ENCODE results near the gene RIMS4.
A peak's percentile ranks its signal among the peaks of the same experiment; 100 is the strongest.

The RIMS4 gene

GRCh38 chr20:44720997-44721784 lies 89.2 kb downstream of the RIMS4 start:
- H3K27me3 ChIP-seq (ENCODE audit: low read depth), result no peaks in the 10 kb centered on the region
- no peak overlapping the region for H3K4me3 ChIP-seq
- H3K9me3 ChIP-seq, result no peaks in the 10 kb centered on the region
- no peaks in the 10 kb centered on the region for H3K36me3 ChIP-seq (replicated peaks)
- in situ Hi-C loops (cut with MboI; ENCODE audit: low sequenced_read_pairs), result no loop called here
- H3K4me1 ChIP-seq, result peaks cover 4% of the 10 kb centered on the region; the same call in 1 of the 2 replicates
- DNase-seq (ENCODE audit: low spot score in 2 of 2), result no peak

DNA sequence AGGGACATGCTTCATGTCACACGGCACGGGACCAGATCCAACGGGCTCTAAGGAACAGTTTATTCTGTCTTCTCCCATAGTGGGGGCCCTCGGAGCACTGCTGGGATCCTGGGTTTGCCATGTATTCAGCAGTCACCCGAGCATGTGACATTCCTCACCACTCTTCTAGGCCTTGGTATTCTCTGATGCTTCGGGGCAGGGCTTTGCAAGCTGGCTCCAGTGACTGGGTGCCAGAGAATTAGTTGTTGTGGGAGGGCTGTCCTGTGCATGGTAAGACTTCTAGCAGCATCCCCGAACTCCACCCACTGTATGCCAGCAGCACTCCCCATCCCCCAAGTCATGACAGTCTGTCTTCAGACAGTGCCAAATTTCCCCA lies 89.7 kb downstream of the RIMS4 start:
- H3K27me3 ChIP-seq (ENCODE audit: low read depth), result no peaks in the 10 kb centered on the region
- peak in 1 of 2 experiments; percentile 49 for DNase-seq (ENCODE audit: low spot score in 2 of 2)
- in situ Hi-C loops (cut with MboI; ENCODE audit: low sequenced_read_pairs), result no loop called here

GRCh38 chr20:44719841-44720240 lies 90.5 kb downstream of the RIMS4 start:
- Histone ChIP-seq H3K36me3 (replicated peaks) (no peaks in the 10 kb centered on the region), H3K4me1 (peaks cover 4% of the 10 kb centered on the region; the same call in 1 of the 2 replicates), H3K27me3 (ENCODE audit: low read depth) (no peaks in the 10 kb centered on the region), H3K4me3 (no peak overlapping the region), H3K9me3 (no peaks in the 10 kb centered on the region)
- DNase-seq (ENCODE audit: low spot score in 2 of 2), result no peak
- in situ Hi-C loops (cut with MboI; ENCODE audit: low sequenced_read_pairs), result no loop called here

More for the DNA sequence above, 89.7 kb downstream of the RIMS4 start:
- Histone ChIP-seq H3K9me3 (no peaks in the 10 kb centered on the region), H3K4me3 (no peak overlapping the region), H3K4me1 (peaks cover 4% of the 10 kb centered on the region; the same call in 1 of the 2 replicates), H3K36me3 (replicated peaks) (no peaks in the 10 kb centered on the region)

DNA sequence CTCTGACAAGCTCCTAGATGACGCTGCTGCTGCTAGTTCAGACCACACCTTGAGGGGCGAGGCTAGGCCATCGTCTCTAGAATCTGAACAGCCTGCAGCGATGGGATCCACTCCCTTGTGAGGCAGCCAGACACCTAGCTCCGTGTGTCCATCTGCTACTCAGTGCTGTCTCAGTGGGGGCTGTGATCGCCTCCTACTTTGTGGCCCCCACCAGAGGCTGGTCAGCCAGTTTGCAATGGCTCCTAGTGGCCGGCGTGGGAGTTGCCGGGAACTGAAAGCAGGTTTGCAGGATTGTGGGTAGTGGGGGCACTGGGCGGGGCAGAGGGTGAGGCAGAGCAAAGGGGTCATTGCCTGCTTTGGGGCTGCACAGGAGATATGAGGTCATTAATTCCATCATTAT lies 92.4 kb downstream of the RIMS4 start:
- H3K4me1 ChIP-seq, result peaks cover 4% of the 10 kb centered on the region; the same call in 1 of the 2 replicates
- H3K36me3 ChIP-seq (replicated peaks), result no peaks in the 10 kb centered on the region
- no peak overlapping the region for H3K4me3 ChIP-seq
- DNase-seq (ENCODE audit: low spot score in 2 of 2), result peak in 1 of 2 experiments; percentile 53
- no peaks in the 10 kb centered on the region for H3K9me3 ChIP-seq
- H3K27me3 ChIP-seq (ENCODE audit: low read depth), result no peaks in the 10 kb centered on the region
- in situ Hi-C loops (cut with MboI; ENCODE audit: low sequenced_read_pairs), result no loop called here

GRCh38 chr20:44716309-44717106 lies 93.8 kb downstream of the RIMS4 start:
- no peak overlapping the region for H3K4me3 ChIP-seq
- DNase-seq (ENCODE audit: low spot score in 2 of 2), result no peak
- H3K36me3 ChIP-seq (replicated peaks), result no peaks in the 10 kb centered on the region
- H3K27me3 ChIP-seq (ENCODE audit: low read depth), result no peaks in the 10 kb centered on the region
- peaks cover 4% of the 10 kb centered on the region; the same call in 1 of the 2 replicates for H3K4me1 ChIP-seq
- no peaks in the 10 kb centered on the region for H3K9me3 ChIP-seq
- in situ Hi-C loops (cut with MboI; ENCODE audit: low sequenced_read_pairs), result no loop called here

DNA sequence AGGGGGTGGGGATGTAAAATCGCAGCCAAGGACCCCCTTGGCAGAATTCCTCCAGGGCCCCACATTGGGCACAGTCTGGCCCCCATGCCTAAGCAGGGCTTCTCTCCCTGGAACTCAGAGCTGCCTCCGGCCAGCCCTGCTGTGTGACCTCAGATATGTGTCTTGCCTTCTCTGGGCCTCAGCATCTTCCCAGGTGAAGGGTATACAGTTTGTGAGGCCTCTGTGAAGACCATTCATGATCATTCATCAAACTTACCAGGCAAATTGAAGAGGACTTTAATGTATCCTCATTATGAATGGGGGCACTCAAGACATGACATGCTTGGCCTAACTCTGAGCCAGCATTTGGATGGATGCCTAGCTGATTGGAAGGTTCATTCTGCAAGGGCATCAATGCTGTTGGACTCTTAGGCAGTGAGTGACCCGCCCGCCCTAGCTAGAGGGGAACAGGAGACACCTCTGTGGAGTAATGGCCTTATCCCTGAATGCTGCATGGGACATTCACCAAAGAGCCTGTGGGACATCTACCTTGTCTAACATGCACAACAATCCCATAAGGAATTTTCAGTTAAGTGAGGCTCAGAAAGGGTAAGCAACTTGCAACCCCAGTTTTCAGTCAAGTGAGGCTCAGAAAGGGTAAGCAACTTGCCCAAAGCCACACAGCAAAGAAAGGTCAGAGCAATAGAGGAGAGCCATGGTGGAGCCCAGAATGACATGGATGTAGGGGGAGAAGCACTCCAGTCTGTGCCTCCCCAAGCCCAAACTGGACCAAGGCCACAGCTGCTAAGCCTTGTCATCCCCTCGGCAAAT lies 94.6 kb downstream of the RIMS4 start:
- H3K36me3 ChIP-seq (replicated peaks), result no peaks in the 10 kb centered on the region
- no peaks in the 10 kb centered on the region for H3K9me3 ChIP-seq
- no peaks in the 10 kb centered on the region for H3K27me3 ChIP-seq (ENCODE audit: low read depth)
- no peaks in the 10 kb centered on the region; the same call in 1 of the 2 replicates for H3K4me1 ChIP-seq
- no peak overlapping the region for H3K4me3 ChIP-seq
- no peak for DNase-seq (ENCODE audit: low spot score in 2 of 2)
- in situ Hi-C loops (cut with MboI; ENCODE audit: low sequenced_read_pairs), result no loop called here

- H3K4me1 ChIP-seq, result no peaks in the 10 kb centered on the region
- in situ Hi-C loops (cut with MboI; ENCODE audit: low sequenced_read_pairs), result no loop called here
- no peak within 1 kb of the TSS for H3K4me3 ChIP-seq
- no peaks in the 10 kb centered on the region for H3K27me3 ChIP-seq (ENCODE audit: low read depth)
- peak in 1 of 2 experiments; percentile 50 for DNase-seq (ENCODE audit: low spot score in 2 of 2)
- no peaks in the 10 kb centered on the region for H3K36me3 ChIP-seq (replicated peaks)
- H3K9me3 ChIP-seq, result no peaks in the 10 kb centered on the region
Observed at GRCh38 chr20:44714701-44715498, 95.4 kb downstream of the RIMS4 start, which contains the start of gene CCN5. Gene CCN5, plus strand, starts transcription at chr20:44715369. Its CDS starts 22 bp downstream, at chr20:44715391.

- Histone ChIP-seq H3K36me3 (replicated peaks) (no peaks in the 10 kb centered on the region), H3K4me1 (no peaks in the 10 kb centered on the region), H3K27me3 (ENCODE audit: low read depth) (no peaks in the 10 kb centered on the region), H3K4me3 (no peak overlapping the region), H3K9me3 (no peaks in the 10 kb centered on the region)
- in situ Hi-C loops (cut with MboI; ENCODE audit: low sequenced_read_pairs), result no loop called here
- no peak for DNase-seq (ENCODE audit: low spot score in 2 of 2)
Observed at GRCh38 chr20:44714102-44714700, 96.1 kb downstream of the RIMS4 start.

DNA sequence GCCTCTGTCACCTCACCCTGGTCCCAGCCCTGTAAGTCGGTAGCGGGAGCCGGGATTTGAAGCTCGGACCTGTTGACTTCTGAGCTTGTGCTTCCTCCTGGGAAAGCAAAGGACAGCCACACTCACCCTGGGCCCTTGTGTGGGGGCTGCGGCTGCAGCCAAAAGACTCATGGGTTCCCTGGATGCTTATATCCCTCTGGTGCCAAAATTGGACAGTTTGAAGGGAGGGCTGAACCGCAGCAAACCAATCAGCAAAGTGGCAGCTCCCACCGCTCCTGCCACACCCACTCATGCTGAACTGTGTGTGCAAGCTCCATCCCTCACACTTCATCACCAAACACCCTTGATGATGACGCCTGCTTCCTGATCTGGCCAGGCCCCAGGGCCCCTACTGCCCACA lies 99.1 kb downstream of the RIMS4 start:
- no peaks in the 10 kb centered on the region for H3K36me3 ChIP-seq (replicated peaks)
- DNase-seq (ENCODE audit: low spot score in 2 of 2), result no peak
- no peak overlapping the region for H3K4me3 ChIP-seq
- H3K4me1 ChIP-seq, result no peaks in the 10 kb centered on the region
- in situ Hi-C loops (cut with MboI; ENCODE audit: low sequenced_read_pairs), result no loop called here
- no peaks in the 10 kb centered on the region for H3K27me3 ChIP-seq (ENCODE audit: low read depth)
- H3K9me3 ChIP-seq, result no peaks in the 10 kb centered on the region

- no peak for DNase-seq (ENCODE audit: low spot score in 2 of 2)
- in situ Hi-C loops (cut with MboI; ENCODE audit: low sequenced_read_pairs), result no loop called here
- H3K27me3 ChIP-seq (ENCODE audit: low read depth), result no peaks in the 10 kb centered on the region
Observed at GRCh38 chr20:44709797-44710196, 100.5 kb downstream of the RIMS4 start.

DNA sequence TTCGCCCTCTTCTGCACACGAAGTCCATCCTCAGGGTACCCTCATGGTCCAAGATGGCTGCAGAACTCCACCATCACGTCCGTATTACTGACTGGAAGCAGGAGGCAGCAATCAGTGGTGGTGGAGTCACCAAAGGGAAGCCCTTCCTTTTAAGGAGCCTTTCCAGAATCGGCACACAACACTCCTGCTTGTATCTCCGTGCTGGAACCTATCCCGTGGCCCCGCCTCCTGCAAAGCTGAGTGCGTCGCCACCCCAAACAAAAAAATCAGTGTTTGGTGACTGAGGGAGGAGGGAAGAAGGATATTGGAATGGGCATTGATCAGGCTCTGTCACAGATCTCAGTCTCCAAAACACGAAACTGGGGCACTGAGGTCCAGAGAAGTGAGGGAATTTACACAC lies 101.0 kb downstream of the RIMS4 start:
- H3K4me1 ChIP-seq, result no peaks in the 10 kb centered on the region
- H3K9me3 ChIP-seq, result no peaks in the 10 kb centered on the region
- no peaks in the 10 kb centered on the region for H3K27me3 ChIP-seq (ENCODE audit: low read depth)
- no peak overlapping the region for H3K4me3 ChIP-seq
- in situ Hi-C loops (cut with MboI; ENCODE audit: low sequenced_read_pairs), result no loop called here
- no peak for DNase-seq (ENCODE audit: low spot score in 2 of 2)
- H3K36me3 ChIP-seq (replicated peaks), result no peaks in the 10 kb centered on the region

More at GRCh38 chr20:44709797-44710196, 100.5 kb downstream of the RIMS4 start:
- no peaks in the 10 kb centered on the region for H3K4me1 ChIP-seq
- no peaks in the 10 kb centered on the region for H3K9me3 ChIP-seq
- no peaks in the 10 kb centered on the region for H3K36me3 ChIP-seq (replicated peaks)
- no peak overlapping the region for H3K4me3 ChIP-seq

DNA sequence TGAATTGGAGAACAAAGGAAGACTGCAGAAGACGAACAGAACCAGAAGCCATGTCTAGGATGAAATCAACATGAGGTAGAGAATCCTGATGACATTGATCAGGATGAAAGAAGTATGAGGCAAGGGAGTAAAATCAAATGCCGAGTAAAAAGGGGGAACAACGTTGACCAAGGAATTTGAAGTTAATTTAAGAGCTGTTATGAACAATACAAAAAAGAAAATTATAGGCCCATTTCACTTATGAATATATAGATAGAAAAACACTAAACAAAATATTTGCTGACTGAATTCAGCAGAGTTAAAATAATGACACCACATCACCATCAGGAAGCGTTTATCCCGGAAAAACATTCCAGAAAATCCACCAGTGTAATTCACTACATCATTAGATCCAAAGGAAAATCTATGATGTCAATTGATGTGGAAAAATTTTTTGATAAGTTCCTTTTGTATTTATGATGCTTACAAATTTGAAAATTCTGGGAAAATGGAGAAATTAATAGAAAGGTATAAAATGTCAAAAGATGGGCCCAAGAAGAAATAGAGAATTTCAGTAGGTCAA lies 103.2 kb downstream of the RIMS4 start:
- no peaks in the 10 kb centered on the region for H3K9me3 ChIP-seq
- no peaks in the 10 kb centered on the region for H3K4me1 ChIP-seq
- H3K36me3 ChIP-seq (replicated peaks), result no peaks in the 10 kb centered on the region
- no peak for DNase-seq (ENCODE audit: low spot score in 2 of 2)
- H3K27me3 ChIP-seq (ENCODE audit: low read depth), result no peaks in the 10 kb centered on the region
- H3K4me3 ChIP-seq, result no peak overlapping the region
- in situ Hi-C loops (cut with MboI; ENCODE audit: low sequenced_read_pairs), result no loop called here
